K562 (cell line): Measurements from ENCODE around the gene SLC9C2. TPM values are rescaled to one million over a fixed set of nuclear protein-coding genes. Genes with fewer than 3 reads are reported as not detected.

Experiments
- CBX2 ChIP-seq: fragments of 200-600 bp; sonication (generic); IDR thresholded peaks from one replicate; pipeline ENCODE4 v1.6.1; 2012; ENCODE audit warnings: mild to moderate bottlenecking, low read length, inconsistent platforms; ENCODE audit not compliant: insufficient read depth, poor library complexity, severe bottlenecking
- FOS ChIP-seq: IDR thresholded peaks from 3 replicates; pipeline ENCODE4 v1.6.1; 2011; ENCODE audit not compliant: insufficient read length; ENCODE audit errors: extremely low read depth
- HNRNPL ChIP-seq: fragments of 200-400 bp; formaldehyde crosslinking; IDR thresholded peaks from 2 replicates; pipeline ENCODE4 v1.6.1; 2017; ENCODE audit warnings: low read depth, mild to moderate bottlenecking, low read length
- KDM5B ChIP-seq: fragments of 200-600 bp; sonication (generic); IDR thresholded peaks from 2 replicates; pipeline ENCODE4 v1.6.1; 2012; ENCODE audit warnings: low read depth, mild to moderate bottlenecking, moderate library complexity, low read length, control low read depth, inconsistent platforms; ENCODE audit not compliant: insufficient replicate concordance
- LEF1 ChIP-seq: fragments of 450-650 bp; IDR thresholded peaks from 2 replicates; pipeline ENCODE4 v1.6.1; 2016; ENCODE audit warnings: mild to moderate bottlenecking
- MAFG ChIP-seq: fragments of 450-650 bp; conservative IDR thresholded peaks from 2 replicates; pipeline ENCODE4 v1.6.1; 2016; ENCODE audit warnings: missing genetic modification characterization, missing compliant biosample characterization
- MYNN ChIP-seq, 2 experiments: sonication (generic); formaldehyde crosslinking in 1 of 2; IDR thresholded peaks; 2 replicates each; pipeline versions ENCODE4 v1.5.0 to v1.6.1; 2016 to 2020; ENCODE audit warnings: antibody characterized with exemption in 1 of 2, missing genetic modification reagents in 1 of 2
- SP2 ChIP-seq: IDR thresholded peaks from 2 replicates; pipeline ENCODE4 v1.6.1; 2011; ENCODE audit warnings: mild to moderate bottlenecking, low read depth, low read length, moderate library complexity; ENCODE audit not compliant: poor library complexity, severe bottlenecking; ENCODE audit errors: extremely low read depth
- ZFP30 ChIP-seq: fragments of 250-450 bp; sonication (Bioruptor Pico); IDR thresholded peaks from 2 replicates; pipeline ENCODE4 v1.8.0; 2022; ENCODE audit warnings: moderate library complexity, mild to moderate bottlenecking, inconsistent platforms, borderline replicate concordance
- ZNF316 ChIP-seq: fragments of 450-650 bp; IDR thresholded peaks from 2 replicates; pipeline ENCODE4 v1.6.1; 2016
- polyA plus RNA-seq, 8 experiments: library from polyadenylated mRNA; depleted of rRNA in 4 of 8; stranded (reverse) in 5 of 8; unstranded in 3 of 8; fragments of >200 nt; fragmentation: Nextera tagmentation in 2 of 8; fragmentation: Illumina TruSeq in 1 of 8; extraction: Ambion mirVana in 2 of 8; extraction: Trizol in 1 of 8; gene quantifications; 2 replicates each; pipeline versions ENCODE4 v1.2.1 to v1.2.3, GENCODE V29; 2011 to 2014; ENCODE audit warnings: inconsistent platforms in 1 of 8, missing spikeins in 1 of 8
- total RNA-seq, 7 experiments: library from RNA; depleted of rRNA in 6 of 7; stranded (reverse); fragments of >200 nt in 6 of 7; fragmentation: Illumina TruSeq in 2 of 7; extraction: Trizol in 2 of 7; gene quantifications; 2 replicates each; pipeline versions ENCODE4 v1.2.1 to v1.2.3, GENCODE V29; 2011 to 2021; ENCODE audit warnings: low replicate concordance in 1 of 7
- TF ChIP-seq, protein P1 (sequence below): fragments of 450-650 bp; IDR thresholded peaks from 2 replicates; pipeline ENCODE4 v1.6.1; 2018; ENCODE audit not compliant: partially characterized antibody
- TF ChIP-seq, protein P2 (sequence below): fragments of 200-400 bp; formaldehyde crosslinking; IDR thresholded peaks from 2 replicates; pipeline ENCODE4 v1.6.1; 2017; ENCODE audit warnings: mild to moderate bottlenecking, low read depth, low read length, moderate library complexity
- TF ChIP-seq, protein P3 (sequence below): sonication (generic); formaldehyde crosslinking; IDR thresholded peaks from 2 replicates; pipeline ENCODE4 v1.8.1; 2023; ENCODE audit warnings: mild to moderate bottlenecking, missing genetic modification reagents

Gene SLC9C2
- total and polyA plus RNA-seq, 9 of the 15 experiments (the other 6 are each of a cell fraction or from before 2014, with no cell fraction given), result 0.11 to 0.22 (median 0.15) TPM; not detected in 5

DNA sequence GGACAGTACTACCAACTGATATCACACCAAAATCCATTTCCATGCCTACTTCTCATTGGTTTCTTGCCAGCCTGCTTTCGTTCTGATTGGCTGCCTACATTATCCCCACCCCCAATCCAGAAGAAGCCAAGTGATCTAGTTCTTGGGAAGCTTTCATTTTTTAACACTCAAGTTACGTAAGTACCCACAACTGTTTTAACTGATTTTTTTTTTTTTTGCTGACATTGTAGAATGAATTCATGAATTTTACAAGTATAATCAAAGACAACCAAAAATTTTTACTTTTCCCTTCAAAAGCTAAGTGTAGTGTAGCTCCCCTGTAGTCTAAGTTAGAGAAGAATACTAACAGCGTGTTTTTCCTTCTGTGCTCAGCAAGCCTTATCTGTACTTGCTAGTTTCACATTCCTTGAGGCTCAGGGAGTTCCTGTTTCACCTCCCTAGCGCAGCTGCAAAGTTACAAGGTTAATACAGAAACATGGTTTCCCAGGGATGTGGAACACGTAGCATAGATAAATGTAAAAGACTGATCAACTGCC, at the start of gene SLC9C2 (continued):
- TF ChIP-seq, protein P1, sequence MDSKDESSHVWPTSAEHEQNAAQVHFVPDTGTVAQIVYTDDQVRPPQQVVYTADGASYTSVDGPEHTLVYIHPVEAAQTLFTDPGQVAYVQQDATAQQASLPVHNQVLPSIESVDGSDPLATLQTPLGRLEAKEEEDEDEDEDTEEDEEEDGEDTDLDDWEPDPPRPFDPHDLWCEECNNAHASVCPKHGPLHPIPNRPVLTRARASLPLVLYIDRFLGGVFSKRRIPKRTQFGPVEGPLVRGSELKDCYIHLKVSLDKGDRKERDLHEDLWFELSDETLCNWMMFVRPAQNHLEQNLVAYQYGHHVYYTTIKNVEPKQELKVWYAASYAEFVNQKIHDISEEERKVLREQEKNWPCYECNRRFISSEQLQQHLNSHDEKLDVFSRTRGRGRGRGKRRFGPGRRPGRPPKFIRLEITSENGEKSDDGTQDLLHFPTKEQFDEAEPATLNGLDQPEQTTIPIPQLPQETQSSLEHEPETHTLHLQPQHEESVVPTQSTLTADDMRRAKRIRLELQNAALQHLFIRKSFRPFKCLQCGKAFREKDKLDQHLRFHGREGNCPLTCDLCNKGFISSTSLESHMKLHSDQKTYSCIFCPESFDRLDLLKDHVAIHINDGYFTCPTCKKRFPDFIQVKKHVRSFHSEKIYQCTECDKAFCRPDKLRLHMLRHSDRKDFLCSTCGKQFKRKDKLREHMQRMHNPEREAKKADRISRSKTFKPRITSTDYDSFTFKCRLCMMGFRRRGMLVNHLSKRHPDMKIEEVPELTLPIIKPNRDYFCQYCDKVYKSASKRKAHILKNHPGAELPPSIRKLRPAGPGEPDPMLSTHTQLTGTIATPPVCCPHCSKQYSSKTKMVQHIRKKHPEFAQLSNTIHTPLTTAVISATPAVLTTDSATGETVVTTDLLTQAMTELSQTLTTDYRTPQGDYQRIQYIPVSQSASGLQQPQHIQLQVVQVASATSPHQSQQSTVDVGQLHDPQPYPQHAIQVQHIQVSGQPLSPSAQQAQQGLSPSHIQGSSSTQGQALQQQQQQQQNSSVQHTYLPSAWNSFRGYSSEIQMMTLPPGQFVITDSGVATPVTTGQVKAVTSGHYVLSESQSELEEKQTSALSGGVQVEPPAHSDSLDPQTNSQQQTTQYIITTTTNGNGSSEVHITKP, result peak; percentile 98
- TF ChIP-seq KDM5B (no peak), ZNF316 (peak; percentile 99), FOS (peak; percentile 36), ZFP30 (CRISPR knock-in tag) (no peak), MYNN (IDR thresholded peaks at IDR 0.05) (no peak), MYNN (CRISPR knock-in tag; IDR thresholded peaks at IDR 0.05) (no peak), MAFG (tag) (peak; percentile 98), LEF1 (peak; percentile 68), CBX2 (no peak), SP2 (no peak), HNRNPL (no peak)
- TF ChIP-seq, protein P2, sequence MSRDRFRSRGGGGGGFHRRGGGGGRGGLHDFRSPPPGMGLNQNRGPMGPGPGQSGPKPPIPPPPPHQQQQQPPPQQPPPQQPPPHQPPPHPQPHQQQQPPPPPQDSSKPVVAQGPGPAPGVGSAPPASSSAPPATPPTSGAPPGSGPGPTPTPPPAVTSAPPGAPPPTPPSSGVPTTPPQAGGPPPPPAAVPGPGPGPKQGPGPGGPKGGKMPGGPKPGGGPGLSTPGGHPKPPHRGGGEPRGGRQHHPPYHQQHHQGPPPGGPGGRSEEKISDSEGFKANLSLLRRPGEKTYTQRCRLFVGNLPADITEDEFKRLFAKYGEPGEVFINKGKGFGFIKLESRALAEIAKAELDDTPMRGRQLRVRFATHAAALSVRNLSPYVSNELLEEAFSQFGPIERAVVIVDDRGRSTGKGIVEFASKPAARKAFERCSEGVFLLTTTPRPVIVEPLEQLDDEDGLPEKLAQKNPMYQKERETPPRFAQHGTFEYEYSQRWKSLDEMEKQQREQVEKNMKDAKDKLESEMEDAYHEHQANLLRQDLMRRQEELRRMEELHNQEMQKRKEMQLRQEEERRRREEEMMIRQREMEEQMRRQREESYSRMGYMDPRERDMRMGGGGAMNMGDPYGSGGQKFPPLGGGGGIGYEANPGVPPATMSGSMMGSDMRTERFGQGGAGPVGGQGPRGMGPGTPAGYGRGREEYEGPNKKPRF, result no peak
- TF ChIP-seq, protein P3, sequence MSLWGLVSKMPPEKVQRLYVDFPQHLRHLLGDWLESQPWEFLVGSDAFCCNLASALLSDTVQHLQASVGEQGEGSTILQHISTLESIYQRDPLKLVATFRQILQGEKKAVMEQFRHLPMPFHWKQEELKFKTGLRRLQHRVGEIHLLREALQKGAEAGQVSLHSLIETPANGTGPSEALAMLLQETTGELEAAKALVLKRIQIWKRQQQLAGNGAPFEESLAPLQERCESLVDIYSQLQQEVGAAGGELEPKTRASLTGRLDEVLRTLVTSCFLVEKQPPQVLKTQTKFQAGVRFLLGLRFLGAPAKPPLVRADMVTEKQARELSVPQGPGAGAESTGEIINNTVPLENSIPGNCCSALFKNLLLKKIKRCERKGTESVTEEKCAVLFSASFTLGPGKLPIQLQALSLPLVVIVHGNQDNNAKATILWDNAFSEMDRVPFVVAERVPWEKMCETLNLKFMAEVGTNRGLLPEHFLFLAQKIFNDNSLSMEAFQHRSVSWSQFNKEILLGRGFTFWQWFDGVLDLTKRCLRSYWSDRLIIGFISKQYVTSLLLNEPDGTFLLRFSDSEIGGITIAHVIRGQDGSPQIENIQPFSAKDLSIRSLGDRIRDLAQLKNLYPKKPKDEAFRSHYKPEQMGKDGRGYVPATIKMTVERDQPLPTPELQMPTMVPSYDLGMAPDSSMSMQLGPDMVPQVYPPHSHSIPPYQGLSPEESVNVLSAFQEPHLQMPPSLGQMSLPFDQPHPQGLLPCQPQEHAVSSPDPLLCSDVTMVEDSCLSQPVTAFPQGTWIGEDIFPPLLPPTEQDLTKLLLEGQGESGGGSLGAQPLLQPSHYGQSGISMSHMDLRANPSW, result no peak
